Measurements from ENCODE around the gene GAP43. TPM values are rescaled to one million over a fixed set of nuclear protein-coding genes. Genes with fewer than 3 reads are reported as not detected.

Gene GAP43
- total RNA-seq (2016; rRNA removed; fragmentation: Illumina TruSeq; extraction: Trizol) = not detected in 2 replicates
- total RNA-seq (2016; cell fraction: cytosol; rRNA removed; fragmentation: Illumina TruSeq; extraction: Trizol; ENCODE audit: low read depth) = not detected in 2 replicates
- not detected in 2 replicates for total RNA-seq (2016; cell fraction: insoluble cytoplasmic fraction; rRNA removed; fragmentation: Illumina TruSeq; extraction: Trizol)
- not detected in 2 replicates for total RNA-seq (2016; cell fraction: membrane; rRNA removed; fragmentation: Illumina TruSeq; extraction: Trizol)
- total RNA-seq (2016; cell fraction: nucleus; rRNA removed; fragmentation: Illumina TruSeq; extraction: Trizol) = not detected in 2 replicates
- not detected in 2 replicates for polyA plus RNA-seq (2011; rRNA removed)
- polyA plus RNA-seq (2011; cell fraction: cytosol; rRNA removed) = not detected in 2 replicates
- polyA plus RNA-seq (2011; cell fraction: nucleus; rRNA removed) = not detected in 2 replicates
- 0.13 and 0.16 TPM in 2 replicates for polyA plus RNA-seq (2012)
- polyA plus RNA-seq (2016; cell fraction: cytosol; fragmentation: Illumina TruSeq; extraction: Trizol; ENCODE audit: low read depth) = not detected in 2 replicates
- 0.14 TPM in 1 of 2 replicates, not detected in the other for polyA plus RNA-seq (2016; cell fraction: insoluble cytoplasmic fraction; fragmentation: Illumina TruSeq; extraction: Trizol; ENCODE audit: low read depth)
- not detected in 2 replicates for polyA plus RNA-seq (2016; cell fraction: membrane; fragmentation: Illumina TruSeq; extraction: Trizol; ENCODE audit: low read depth)
- not detected in 2 replicates for polyA plus RNA-seq (2016; cell fraction: nucleus; fragmentation: Illumina TruSeq; extraction: Trizol; ENCODE audit: insufficient read depth, low read depth)
- polyA minus RNA-seq (2011; rRNA and poly(A)+ RNA removed; ENCODE audit: low replicate concordance) = 0.09 TPM in 1 of 2 replicates, not detected in the other
- not detected in 2 replicates for polyA minus RNA-seq (2011; cell fraction: cytosol; rRNA and poly(A)+ RNA removed)
- polyA minus RNA-seq (2011; cell fraction: nucleus; rRNA and poly(A)+ RNA removed) = not detected in 2 replicates
- percentile 6 among the genes with signal in this experiment for Bru-seq, nascent RNA
- BruChase-seq, experiment 1, labeled RNA remaining after a 6-hour chase = percentile 3 among the genes with signal in this experiment
- BruChase-seq, experiment 2, labeled RNA remaining after a 2-hour chase = percentile 0 among the genes with signal in this experiment
- long read RNA-seq, experiment 1 = 0 reads
- long read RNA-seq, experiment 2 = 0 reads

- FAIRE-seq (no peak), DNase-seq (ENCODE audit: low spot score) (peak; percentile 3), ATAC-seq (peak; percentile 88)
- H3K4me1 ChIP-seq (ENCODE audit: insufficient read depth, low read length) = no peaks in the 10 kb centered on the region
- BruUV-seq (replicated peaks) = no TSS peak
- in situ Hi-C loops (cut with HindIII; ENCODE audit: extremely low pct_ligation_motif_present, low pct_unique_long_range_greater_than_20kb) (no loop called here), intact Hi-C loops (cut with micrococcal nuclease; ENCODE audit: unreplicated experiment) (no loop called here)
- H3K4me2 ChIP-seq (ENCODE audit: low read depth, low read length) = peak within 1 kb of the TSS; percentile 55
- POLR2A ChIA-PET = no interaction called here
- no peaks in the 10 kb centered on the region for H4K20me1 ChIP-seq (ENCODE audit: insufficient read depth, low read length)
- no peak within 1 kb of the TSS for H3K27ac ChIP-seq (ENCODE audit: extremely low read length, insufficient read depth, low read length)
- H3K79me2 ChIP-seq (ENCODE audit: insufficient read depth, low read length) = no peaks in the 10 kb centered on the region
- CTCF ChIA-PET (ENCODE audit: low intra/inter-chr PET ratio, low total read pairs) = no interaction called here
- H2AFZ ChIP-seq (ENCODE audit: low read length) = no peak within 1 kb of the TSS
- WGBS (ENCODE audit: low lambda C conversion rate) = 2% methylated on average over 20 of the region's 20 CpGs
- no peak within 1 kb of the TSS for H3K4me3 ChIP-seq (replicated peaks in 1 of 3; ENCODE audit: insufficient read depth in 1 of 3, low read depth in 2 of 3, low read length in 3 of 3)
- H3K9me3 ChIP-seq (ENCODE audit: low read length) = no peaks in the 10 kb centered on the region
- H3K9ac ChIP-seq (ENCODE audit: insufficient read depth, low read depth, low read length) = no peak within 1 kb of the TSS
- H3K36me3 ChIP-seq (replicated peaks in 1 of 2; ENCODE audit: control insufficient read depth in 1 of 2, insufficient read depth in 2 of 2, low read length in 2 of 2) = no peaks in the 10 kb centered on the region
- peaks cover 0 to 19% of the 10 kb centered on the region in 2 experiments; a peak in 2 of 5 replicates for H3K27me3 ChIP-seq (ENCODE audit: control insufficient read depth in 1 of 2, insufficient read depth in 2 of 2, low read length in 2 of 2)
- TF ChIP-seq KDM2A (CRISPR knock-in tag; IDR thresholded peaks at IDR 0.05; ENCODE audit: borderline replicate concordance, low read depth) (peak; percentile 25; the same call in 1 of the 2 replicates), HCFC1 (IDR thresholded peaks at IDR 0.05; ENCODE audit: low read depth, low read length) (no peak), ZNF710 (CRISPR knock-in tag; IDR thresholded peaks at IDR 0.05; ENCODE audit: borderline replicate concordance) (0 out of 2 replicates have a peak, but pooled peaks have one; percentile 39), PPARG (CRISPR knock-in tag; conservative IDR thresholded peaks at IDR 0.05) (no peak), CHCHD3 (CRISPR knock-in tag; IDR thresholded peaks at IDR 0.05) (no peak), ZNF569 (CRISPR knock-in tag; IDR thresholded peaks at IDR 0.05; ENCODE audit: borderline replicate concordance) (no peak), CERS6 (CRISPR knock-in tag; IDR thresholded peaks at IDR 0.05) (no peak), HMG20B (CRISPR knock-in tag; conservative IDR thresholded peaks at IDR 0.05) (no peak), TRIM22 (IDR thresholded peaks at IDR 0.05) (no peak), MTF1 (CRISPR knock-in tag; IDR thresholded peaks at IDR 0.05) (no peak), RFX1 (IDR thresholded peaks at IDR 0.05) (no peak), HOMEZ (CRISPR knock-in tag; IDR thresholded peaks at IDR 0.05; ENCODE audit: low read depth) (no peak), EED (CRISPR knock-in tag; IDR thresholded peaks at IDR 0.05) (no peak), ZBTB7A (CRISPR knock-in tag; IDR thresholded peaks at IDR 0.05) (no peak)
These were observed at the start of gene GAP43 for GRCh38 chr3:115623044-115623868. Gene GAP43, plus strand, starts transcription at chr3:115623510. Its CDS starts 180 bp downstream, at chr3:115623690.
